ENCODE results near the gene SEMA6B. TPM values are rescaled to one million over a fixed set of nuclear protein-coding genes. Genes with fewer than 3 reads are reported as not detected.

Gene SEMA6B
- total and polyA plus RNA-seq, 12 donors: 3.1 to 59.2 (median 27.2) TPM

- H3K9me3 ChIP-seq (replicated peaks in 1 of 3): no peaks in the 10 kb centered on the region
- peak overlapping the region in 2 of 4 donors; percentile 20 to 65 for H3K4me3 ChIP-seq
- intact Hi-C loops (cut with DNase I): no loop called here
- WGBS, 4 donors: 0 to 2% (median 1%) methylated on average over 6 to 49 of the region's 49 CpGs
- H3K36me3 ChIP-seq (replicated peaks in 1 of 2): no peaks in the 10 kb centered on the region
- H3K27me3 ChIP-seq: no peaks in the 10 kb centered on the region
- DNase-seq: peak in 6 of 7 donors; percentile 50 to 78 (median 66)
- peak overlapping the region in 2 of 5 donors; percentile 40 to 53 for H3K27ac ChIP-seq
- H3K4me1 ChIP-seq (replicated peaks in 1 of 2): peaks cover 13 to 21% of the 10 kb centered on the region in 2 donors
- TF ChIP-seq POLR2A (IDR thresholded peaks at IDR 0.05) (peak in 1 of 2 donors; percentile 67), CTCF (IDR thresholded peaks at IDR 0.05) (no peak)
Observed at GRCh38 chr19:4583961-4584669, 24.6 kb upstream of the SEMA6B start.

GRCh38 chr19:4582980-4583842, 23.7 kb upstream of the SEMA6B start:
- Histone ChIP-seq H3K27me3 (no peaks in the 10 kb centered on the region), H3K4me3 (no peak overlapping the region), H3K4me1 (replicated peaks in 1 of 2) (peaks cover 13 to 21% of the 10 kb centered on the region in 2 donors), H3K9me3 (replicated peaks in 1 of 3) (no peaks in the 10 kb centered on the region), H3K36me3 (replicated peaks in 1 of 2) (no peaks in the 10 kb centered on the region), H3K27ac (peak overlapping the region in 2 of 5 donors; percentile 40 to 53)
- TF ChIP-seq POLR2A (IDR thresholded peaks at IDR 0.05) (no peak), CTCF (IDR thresholded peaks at IDR 0.05) (no peak)
- peak in 6 of 7 donors; percentile 52 to 67 (median 62) for DNase-seq
- intact Hi-C loops (cut with DNase I): no loop called here
- WGBS, 4 donors: 37 to 78% (median 43%) methylated on average over 5 to 16 of the region's 16 CpGs

GRCh38 chr19:4581666-4582553, 22.4 kb upstream of the SEMA6B start:
- H3K4me1 ChIP-seq (replicated peaks in 1 of 2): peaks cover 13 to 21% of the 10 kb centered on the region in 2 donors
- DNase-seq: peak in 3 of 7 donors; percentile 24 to 48 (median 33)
- no peaks in the 10 kb centered on the region for H3K36me3 ChIP-seq (replicated peaks in 1 of 2)
- 12 to 38% (median 24%) methylated on average over 8 to 57 of the region's 57 CpGs for WGBS, 4 donors
- TF ChIP-seq POLR2A (IDR thresholded peaks at IDR 0.05) (no peak), CTCF (IDR thresholded peaks at IDR 0.05) (no peak)
- H3K27ac ChIP-seq: peak overlapping the region in 1 of 5 donors; percentile 49
- H3K27me3 ChIP-seq: no peaks in the 10 kb centered on the region
- H3K4me3 ChIP-seq: peak overlapping the region in 1 of 4 donors; percentile 67
- H3K9me3 ChIP-seq (replicated peaks in 1 of 3): no peaks in the 10 kb centered on the region
- intact Hi-C loops (cut with DNase I): no loop called here
